PC-9 (cell line): Measurements from ENCODE around the gene DKK3.

Experiments
- EZH2 ChIP-seq: fragments of 200-600 bp; sonication (generic); IDR thresholded peaks from 2 replicates; pipeline ENCODE4 v1.8.0; 2017; ENCODE audit warnings: antibody characterized with exemption, low read depth
- TF ChIP-seq, protein P1 (sequence below): fragments of 200-600 bp; sonication (generic); conservative IDR thresholded peaks from 2 replicates; pipeline ENCODE4 v1.6.1; 2017; ENCODE audit warnings: mixed run types, antibody characterized with exemption, mild to moderate bottlenecking, moderate library complexity

DNA sequence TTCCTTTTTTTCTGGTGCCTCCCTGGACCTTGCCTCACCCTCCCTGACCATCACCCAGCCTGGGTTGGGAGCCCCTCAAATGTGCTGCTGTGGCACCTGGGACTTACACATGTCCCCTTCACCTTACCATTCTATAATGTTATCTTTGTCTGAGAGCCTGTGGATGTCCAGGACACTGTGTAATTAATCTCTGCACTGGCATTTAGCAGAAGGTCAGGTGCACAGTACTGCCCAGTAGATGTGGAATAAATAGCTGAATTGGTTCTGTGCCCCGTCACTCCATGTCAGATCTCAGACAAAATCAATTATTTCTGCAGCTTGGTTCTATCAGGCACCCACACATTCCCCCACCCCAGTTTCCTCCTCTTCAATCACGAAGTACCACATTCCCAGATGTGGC, 19.9 kb upstream of the DKK3 start:
- TF ChIP-seq, protein P1, sequence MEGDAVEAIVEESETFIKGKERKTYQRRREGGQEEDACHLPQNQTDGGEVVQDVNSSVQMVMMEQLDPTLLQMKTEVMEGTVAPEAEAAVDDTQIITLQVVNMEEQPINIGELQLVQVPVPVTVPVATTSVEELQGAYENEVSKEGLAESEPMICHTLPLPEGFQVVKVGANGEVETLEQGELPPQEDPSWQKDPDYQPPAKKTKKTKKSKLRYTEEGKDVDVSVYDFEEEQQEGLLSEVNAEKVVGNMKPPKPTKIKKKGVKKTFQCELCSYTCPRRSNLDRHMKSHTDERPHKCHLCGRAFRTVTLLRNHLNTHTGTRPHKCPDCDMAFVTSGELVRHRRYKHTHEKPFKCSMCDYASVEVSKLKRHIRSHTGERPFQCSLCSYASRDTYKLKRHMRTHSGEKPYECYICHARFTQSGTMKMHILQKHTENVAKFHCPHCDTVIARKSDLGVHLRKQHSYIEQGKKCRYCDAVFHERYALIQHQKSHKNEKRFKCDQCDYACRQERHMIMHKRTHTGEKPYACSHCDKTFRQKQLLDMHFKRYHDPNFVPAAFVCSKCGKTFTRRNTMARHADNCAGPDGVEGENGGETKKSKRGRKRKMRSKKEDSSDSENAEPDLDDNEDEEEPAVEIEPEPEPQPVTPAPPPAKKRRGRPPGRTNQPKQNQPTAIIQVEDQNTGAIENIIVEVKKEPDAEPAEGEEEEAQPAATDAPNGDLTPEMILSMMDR = no peak
- no peak for TF ChIP-seq EZH2
